ENCODE measurements around the gene TMEM209.
"Not testable (repeated sequence)": the region's sequence is repeated elsewhere in the genome, so short reads cannot be mapped to it uniquely, and the experiment has no call there.

Gene TMEM209

GRCh38 chr7:130205084-130205947, at the start of gene TMEM209:
Gene TMEM209 (minus strand): TSS chr7:130205406. CDS start chr7:130205375, 31 bp downstream.
- peak; percentile 99 for DNase-seq

- DNase-seq, result no peak
Measured at GRCh38 chr7:130254555-130254954, 49.3 kb upstream of the TMEM209 start.

GRCh38 chr7:130249626-130250025, 44.4 kb upstream of the TMEM209 start:
- not testable (repeated sequence) for DNase-seq

GRCh38 chr7:130248842-130249241, 43.6 kb upstream of the TMEM209 start:
- DNase-seq, result not testable (repeated sequence)

GRCh38 chr7:130246491-130246890, 41.3 kb upstream of the TMEM209 start:
- not testable (repeated sequence) for DNase-seq

- DNase-seq, result not testable (repeated sequence)
Measured at GRCh38 chr7:130243486-130243885, 38.3 kb upstream of the TMEM209 start.

GRCh38 chr7:130242198-130243014, 37.2 kb upstream of the TMEM209 start:
- peak; percentile 70 for DNase-seq

- no peak for DNase-seq
Measured at GRCh38 chr7:130240240-130240639, 35.0 kb upstream of the TMEM209 start.

- DNase-seq, result not testable (repeated sequence)
Measured at GRCh38 chr7:130236361-130236760, 31.2 kb upstream of the TMEM209 start.

- peak; percentile 2 for DNase-seq
Measured at GRCh38 chr7:130234078-130234477, 28.9 kb upstream of the TMEM209 start.

GRCh38 chr7:130232209-130232608, 27.0 kb upstream of the TMEM209 start:
- DNase-seq, result no peak

- no peak for DNase-seq
Measured at GRCh38 chr7:130231792-130232191, 26.6 kb upstream of the TMEM209 start.

GRCh38 chr7:130229981-130230380, 24.8 kb upstream of the TMEM209 start:
- not testable (repeated sequence) for DNase-seq

- no peak for DNase-seq
Measured at GRCh38 chr7:130228840-130229502, 23.8 kb upstream of the TMEM209 start.

- DNase-seq, result peak; percentile 23
Measured at GRCh38 chr7:130227883-130228575, 22.8 kb upstream of the TMEM209 start.

GRCh38 chr7:130226333-130226732, 21.1 kb upstream of the TMEM209 start:
- no peak for DNase-seq

GRCh38 chr7:130224923-130225322, 19.7 kb upstream of the TMEM209 start:
- not testable (repeated sequence) for DNase-seq

- no peak for DNase-seq
Measured at GRCh38 chr7:130224210-130224609, 19.0 kb upstream of the TMEM209 start.

GRCh38 chr7:130223646-130224045, 18.4 kb upstream of the TMEM209 start:
- DNase-seq, result no peak

GRCh38 chr7:130221746-130222145, 16.5 kb upstream of the TMEM209 start:
- no peak for DNase-seq

GRCh38 chr7:130219871-130220270, 14.7 kb upstream of the TMEM209 start:
- DNase-seq, result no peak

- no peak for DNase-seq
Measured at GRCh38 chr7:130218806-130219620, 13.8 kb upstream of the TMEM209 start.

All from NCI-H146 (cell line).